ENCODE data around the gene CDH24. TPM values are rescaled to one million over a fixed set of nuclear protein-coding genes. Genes with fewer than 3 reads are reported as not detected.
A peak's percentile ranks its signal among the peaks of the same experiment; 100 is the strongest.

The CDH24 gene
- total and polyA plus RNA-seq, 2 of the 13 experiments (the other 11 are each of a cell fraction or from before 2014, with no cell fraction given): 0.69 to 0.99 TPM

- TF ChIP-seq ZNF772 (CRISPR knock-in tag; IDR thresholded peaks at IDR 0.05) (peak; percentile 23; the same call in 1 of the 2 replicates), CBX5 (CRISPR knock-in tag; IDR thresholded peaks at IDR 0.05; ENCODE audit: borderline replicate concordance) (peak; percentile 96), ESRRA (CRISPR knock-in tag; IDR thresholded peaks at IDR 0.05; ENCODE audit: low read depth) (peak; percentile 61; the same call in 1 of the 2 replicates), THAP11 (CRISPR knock-in tag; IDR thresholded peaks at IDR 0.05) (peak; percentile 89), ZBTB20 (CRISPR knock-in tag; IDR thresholded peaks at IDR 0.05; ENCODE audit: borderline replicate concordance, low read depth) (peak; percentile 43; the same call in 1 of the 2 replicates), SNAPC2 (CRISPR knock-in tag; IDR thresholded peaks at IDR 0.05) (peak; percentile 80; the same call in 1 of the 2 replicates), EP300 (IDR thresholded peaks at IDR 0.05; ENCODE audit: low read depth in 2 of 2, low read length in 2 of 2) (0 out of 4 replicates have a peak, but pooled peaks of 1 of the 2 experiments have one; percentile 11), EP300 (CRISPR knock-in tag; IDR thresholded peaks at IDR 0.05; ENCODE audit: borderline replicate concordance) (peak; percentile 26; the same call in 1 of the 2 replicates), ZNF652 (CRISPR knock-in tag; IDR thresholded peaks at IDR 0.05; ENCODE audit: borderline replicate concordance, low read depth) (0 out of 2 replicates have a peak, but pooled peaks have one; percentile 9), SP1 (IDR thresholded peaks at IDR 0.05) (no peak), SP1 (CRISPR knock-in tag; IDR thresholded peaks at IDR 0.05) (peak; percentile 85), ZNF572 (CRISPR knock-in tag; IDR thresholded peaks at IDR 0.05) (peak; percentile 88)
- TF ChIP-seq, protein P1, sequence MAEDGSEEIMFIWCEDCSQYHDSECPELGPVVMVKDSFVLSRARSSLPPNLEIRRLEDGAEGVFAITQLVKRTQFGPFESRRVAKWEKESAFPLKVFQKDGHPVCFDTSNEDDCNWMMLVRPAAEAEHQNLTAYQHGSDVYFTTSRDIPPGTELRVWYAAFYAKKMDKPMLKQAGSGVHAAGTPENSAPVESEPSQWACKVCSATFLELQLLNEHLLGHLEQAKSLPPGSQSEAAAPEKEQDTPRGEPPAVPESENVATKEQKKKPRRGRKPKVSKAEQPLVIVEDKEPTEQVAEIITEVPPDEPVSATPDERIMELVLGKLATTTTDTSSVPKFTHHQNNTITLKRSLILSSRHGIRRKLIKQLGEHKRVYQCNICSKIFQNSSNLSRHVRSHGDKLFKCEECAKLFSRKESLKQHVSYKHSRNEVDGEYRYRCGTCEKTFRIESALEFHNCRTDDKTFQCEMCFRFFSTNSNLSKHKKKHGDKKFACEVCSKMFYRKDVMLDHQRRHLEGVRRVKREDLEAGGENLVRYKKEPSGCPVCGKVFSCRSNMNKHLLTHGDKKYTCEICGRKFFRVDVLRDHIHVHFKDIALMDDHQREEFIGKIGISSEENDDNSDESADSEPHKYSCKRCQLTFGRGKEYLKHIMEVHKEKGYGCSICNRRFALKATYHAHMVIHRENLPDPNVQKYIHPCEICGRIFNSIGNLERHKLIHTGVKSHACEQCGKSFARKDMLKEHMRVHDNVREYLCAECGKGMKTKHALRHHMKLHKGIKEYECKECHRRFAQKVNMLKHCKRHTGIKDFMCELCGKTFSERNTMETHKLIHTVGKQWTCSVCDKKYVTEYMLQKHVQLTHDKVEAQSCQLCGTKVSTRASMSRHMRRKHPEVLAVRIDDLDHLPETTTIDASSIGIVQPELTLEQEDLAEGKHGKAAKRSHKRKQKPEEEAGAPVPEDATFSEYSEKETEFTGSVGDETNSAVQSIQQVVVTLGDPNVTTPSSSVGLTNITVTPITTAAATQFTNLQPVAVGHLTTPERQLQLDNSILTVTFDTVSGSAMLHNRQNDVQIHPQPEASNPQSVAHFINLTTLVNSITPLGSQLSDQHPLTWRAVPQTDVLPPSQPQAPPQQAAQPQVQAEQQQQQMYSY (CRISPR knock-in tag; IDR thresholded peaks at IDR 0.05): no peak
- TF ChIP-seq, protein P2, sequence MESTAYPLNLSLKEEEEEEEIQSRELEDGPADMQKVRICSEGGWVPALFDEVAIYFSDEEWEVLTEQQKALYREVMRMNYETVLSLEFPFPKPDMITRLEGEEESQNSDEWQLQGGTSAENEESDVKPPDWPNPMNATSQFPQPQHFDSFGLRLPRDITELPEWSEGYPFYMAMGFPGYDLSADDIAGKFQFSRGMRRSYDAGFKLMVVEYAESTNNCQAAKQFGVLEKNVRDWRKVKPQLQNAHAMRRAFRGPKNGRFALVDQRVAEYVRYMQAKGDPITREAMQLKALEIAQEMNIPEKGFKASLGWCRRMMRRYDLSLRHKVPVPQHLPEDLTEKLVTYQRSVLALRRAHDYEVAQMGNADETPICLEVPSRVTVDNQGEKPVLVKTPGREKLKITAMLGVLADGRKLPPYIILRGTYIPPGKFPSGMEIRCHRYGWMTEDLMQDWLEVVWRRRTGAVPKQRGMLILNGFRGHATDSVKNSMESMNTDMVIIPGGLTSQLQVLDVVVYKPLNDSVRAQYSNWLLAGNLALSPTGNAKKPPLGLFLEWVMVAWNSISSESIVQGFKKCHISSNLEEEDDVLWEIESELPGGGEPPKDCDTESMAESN (CRISPR knock-in tag; conservative IDR thresholded peaks at IDR 0.05): peak; percentile 90; the same call in 1 of the 2 replicates
- TF ChIP-seq, protein P3, sequence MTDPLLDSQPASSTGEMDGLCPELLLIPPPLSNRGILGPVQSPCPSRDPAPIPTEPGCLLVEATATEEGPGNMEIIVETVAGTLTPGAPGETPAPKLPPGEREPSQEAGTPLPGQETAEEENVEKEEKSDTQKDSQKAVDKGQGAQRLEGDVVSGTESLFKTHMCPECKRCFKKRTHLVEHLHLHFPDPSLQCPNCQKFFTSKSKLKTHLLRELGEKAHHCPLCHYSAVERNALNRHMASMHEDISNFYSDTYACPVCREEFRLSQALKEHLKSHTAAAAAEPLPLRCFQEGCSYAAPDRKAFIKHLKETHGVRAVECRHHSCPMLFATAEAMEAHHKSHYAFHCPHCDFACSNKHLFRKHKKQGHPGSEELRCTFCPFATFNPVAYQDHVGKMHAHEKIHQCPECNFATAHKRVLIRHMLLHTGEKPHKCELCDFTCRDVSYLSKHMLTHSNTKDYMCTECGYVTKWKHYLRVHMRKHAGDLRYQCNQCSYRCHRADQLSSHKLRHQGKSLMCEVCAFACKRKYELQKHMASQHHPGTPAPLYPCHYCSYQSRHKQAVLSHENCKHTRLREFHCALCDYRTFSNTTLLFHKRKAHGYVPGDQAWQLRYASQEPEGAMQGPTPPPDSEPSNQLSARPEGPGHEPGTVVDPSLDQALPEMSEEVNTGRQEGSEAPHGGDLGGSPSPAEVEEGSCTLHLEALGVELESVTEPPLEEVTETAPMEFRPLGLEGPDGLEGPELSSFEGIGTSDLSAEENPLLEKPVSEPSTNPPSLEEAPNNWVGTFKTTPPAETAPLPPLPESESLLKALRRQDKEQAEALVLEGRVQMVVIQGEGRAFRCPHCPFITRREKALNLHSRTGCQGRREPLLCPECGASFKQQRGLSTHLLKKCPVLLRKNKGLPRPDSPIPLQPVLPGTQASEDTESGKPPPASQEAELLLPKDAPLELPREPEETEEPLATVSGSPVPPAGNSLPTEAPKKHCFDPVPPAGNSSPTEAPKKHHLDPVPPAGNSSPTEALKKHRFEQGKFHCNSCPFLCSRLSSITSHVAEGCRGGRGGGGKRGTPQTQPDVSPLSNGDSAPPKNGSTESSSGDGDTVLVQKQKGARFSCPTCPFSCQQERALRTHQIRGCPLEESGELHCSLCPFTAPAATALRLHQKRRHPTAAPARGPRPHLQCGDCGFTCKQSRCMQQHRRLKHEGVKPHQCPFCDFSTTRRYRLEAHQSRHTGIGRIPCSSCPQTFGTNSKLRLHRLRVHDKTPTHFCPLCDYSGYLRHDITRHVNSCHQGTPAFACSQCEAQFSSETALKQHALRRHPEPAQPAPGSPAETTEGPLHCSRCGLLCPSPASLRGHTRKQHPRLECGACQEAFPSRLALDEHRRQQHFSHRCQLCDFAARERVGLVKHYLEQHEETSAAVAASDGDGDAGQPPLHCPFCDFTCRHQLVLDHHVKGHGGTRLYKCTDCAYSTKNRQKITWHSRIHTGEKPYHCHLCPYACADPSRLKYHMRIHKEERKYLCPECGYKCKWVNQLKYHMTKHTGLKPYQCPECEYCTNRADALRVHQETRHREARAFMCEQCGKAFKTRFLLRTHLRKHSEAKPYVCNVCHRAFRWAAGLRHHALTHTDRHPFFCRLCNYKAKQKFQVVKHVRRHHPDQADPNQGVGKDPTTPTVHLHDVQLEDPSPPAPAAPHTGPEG (CRISPR knock-in tag; IDR thresholded peaks at IDR 0.05): peak; percentile 79; the same call in 1 of the 2 replicates
- TF ChIP-seq, protein P4, sequence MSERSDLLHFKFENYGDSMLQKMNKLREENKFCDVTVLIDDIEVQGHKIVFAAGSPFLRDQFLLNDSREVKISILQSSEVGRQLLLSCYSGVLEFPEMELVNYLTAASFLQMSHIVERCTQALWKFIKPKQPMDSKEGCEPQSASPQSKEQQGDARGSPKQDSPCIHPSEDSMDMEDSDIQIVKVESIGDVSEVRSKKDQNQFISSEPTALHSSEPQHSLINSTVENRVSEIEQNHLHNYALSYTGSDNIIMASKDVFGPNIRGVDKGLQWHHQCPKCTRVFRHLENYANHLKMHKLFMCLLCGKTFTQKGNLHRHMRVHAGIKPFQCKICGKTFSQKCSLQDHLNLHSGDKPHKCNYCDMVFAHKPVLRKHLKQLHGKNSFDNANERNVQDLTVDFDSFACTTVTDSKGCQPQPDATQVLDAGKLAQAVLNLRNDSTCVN (CRISPR knock-in tag; IDR thresholded peaks at IDR 0.05; ENCODE audit: borderline replicate concordance): peak; percentile 59; the same call in 1 of the 2 replicates
Measured at GRCh38 chr14:23071244-23071920, 14.1 kb upstream of the CDH24 start (continued).
